WTC11 (cell line): Measurements from ENCODE around the gene PGAP6. TPM values are rescaled to one million over a fixed set of nuclear protein-coding genes. Genes with fewer than 3 reads are reported as not detected.

Source experiments
- ATAC-seq: fragments of 200-7000 bp; cut with Tn5 transposase; 2 replicates; pipeline ENCODE4 v1.10.0; 2021; ENCODE audit warnings: mild to moderate bottlenecking, moderate library complexity
- CTCF ChIA-PET: fragments of 300-600 bp; sonication (Branson Sonifier 250); formaldehyde crosslinking; loops from one replicate; lab custom pipeline; 2021; ENCODE audit warnings: antibody characterized with exemption; lab: Charles Lee
- POLR2A ChIA-PET: fragments of 350-600 bp; sonication (Branson Sonifier 250); formaldehyde crosslinking; loops from one replicate; lab custom pipeline; 2021; ENCODE audit warnings: antibody characterized with exemption; lab: Charles Lee
- DNase-seq: peaks from one replicate; pipeline ENCODE4 v3.0.0; 2021; ENCODE audit warnings: low spot score
- H3K27ac Mint-ChIP-seq: 2 replicates; pipeline ENCODE4 v1.8.0; 2021; ENCODE audit warnings: mixed read lengths
- H3K27me3 Mint-ChIP-seq: 2 replicates; pipeline ENCODE4 v1.8.0; 2021; ENCODE audit warnings: low read depth, mild to moderate bottlenecking, moderate library complexity, mixed read lengths
- H3K36me3 Mint-ChIP-seq: 2 replicates; pipeline ENCODE4 v1.8.0; 2021; ENCODE audit warnings: mixed read lengths
- H3K4me1 Mint-ChIP-seq: 2 replicates; pipeline ENCODE4 v1.8.0; 2022; ENCODE audit warnings: mixed read lengths
- H3K4me3 Mint-ChIP-seq: 2 replicates; pipeline ENCODE4 v1.8.0; 2021; ENCODE audit warnings: mild to moderate bottlenecking, moderate library complexity, mixed read lengths
- H3K9me3 Mint-ChIP-seq: 2 replicates; pipeline ENCODE4 v1.8.0; 2021; ENCODE audit warnings: mixed read lengths
- CTCF ChIP-seq: fragments of 200-600 bp; IDR thresholded peaks from 2 replicates; pipeline ENCODE4 v1.8.0; 2022; ENCODE audit warnings: antibody characterized with exemption
- E2F5 ChIP-seq: sonication (generic); formaldehyde crosslinking; IDR thresholded peaks from 2 replicates; pipeline ENCODE4 v1.8.1; 2022; ENCODE audit warnings: mild to moderate bottlenecking, moderate library complexity, missing genetic modification reagents
- ESRRA ChIP-seq: sonication (generic); formaldehyde crosslinking; IDR thresholded peaks from 2 replicates; pipeline ENCODE4 v1.8.1; 2022; ENCODE audit warnings: mild to moderate bottlenecking, missing genetic modification reagents, borderline replicate concordance
- FOXP1 ChIP-seq: sonication (generic); formaldehyde crosslinking; IDR thresholded peaks from 2 replicates; pipeline ENCODE4 v1.8.0; 2022; ENCODE audit warnings: missing genetic modification reagents, mild to moderate bottlenecking, moderate library complexity, borderline replicate concordance
- JUN ChIP-seq: sonication (generic); formaldehyde crosslinking; IDR thresholded peaks from 2 replicates; pipeline ENCODE4 v1.8.0; 2023; ENCODE audit warnings: mild to moderate bottlenecking, missing genetic modification reagents
- KAT7 ChIP-seq: sonication (generic); formaldehyde crosslinking; IDR thresholded peaks from 2 replicates; pipeline ENCODE4 v1.8.1; 2023; ENCODE audit warnings: missing genetic modification reagents, mild to moderate bottlenecking, borderline replicate concordance
- PRDM15 ChIP-seq: sonication (generic); formaldehyde crosslinking; IDR thresholded peaks from 2 replicates; pipeline ENCODE4 v1.8.0; 2022; ENCODE audit warnings: missing genetic modification reagents
- PREB ChIP-seq: sonication (generic); formaldehyde crosslinking; IDR thresholded peaks from 2 replicates; pipeline ENCODE4 v1.8.1; 2022; ENCODE audit warnings: mild to moderate bottlenecking, missing genetic modification reagents, moderate library complexity, borderline replicate concordance
- PRRX2 ChIP-seq: fragments of 250-450 bp; sonication (Bioruptor Pico); IDR thresholded peaks from 2 replicates; pipeline ENCODE4 v1.8.0; 2021; ENCODE audit warnings: mild to moderate bottlenecking
- RELA ChIP-seq: sonication (generic); formaldehyde crosslinking; IDR thresholded peaks from 2 replicates; pipeline ENCODE4 v1.8.1; 2022; ENCODE audit warnings: missing genetic modification reagents, mild to moderate bottlenecking, borderline replicate concordance
- TEAD1 ChIP-seq: sonication (generic); formaldehyde crosslinking; IDR thresholded peaks from 2 replicates; pipeline ENCODE4 v1.8.0; 2022; ENCODE audit warnings: mild to moderate bottlenecking, missing genetic modification reagents
- ZNF121 ChIP-seq: sonication (generic); formaldehyde crosslinking; IDR thresholded peaks from 2 replicates; pipeline ENCODE4 v1.8.0; 2023; ENCODE audit warnings: missing genetic modification reagents
- ZNF396 ChIP-seq: fragments of 250-450 bp; sonication (Bioruptor Pico); IDR thresholded peaks from 2 replicates; pipeline ENCODE4 v1.8.0; 2021; ENCODE audit warnings: mild to moderate bottlenecking, moderate library complexity, borderline replicate concordance
- ZSCAN18 ChIP-seq: fragments of 250-450 bp; sonication (Bioruptor Pico); IDR thresholded peaks from 2 replicates; pipeline ENCODE4 v2.1.2; 2022; ENCODE audit warnings: mild to moderate bottlenecking, moderate library complexity
- total RNA-seq: library from RNA; stranded (reverse); gene quantifications from 3 replicates; pipeline ENCODE4 v1.2.3, GENCODE V29; 2021
- TF ChIP-seq, protein P1 (sequence below): sonication (generic); formaldehyde crosslinking; IDR thresholded peaks from 2 replicates; pipeline ENCODE4 v1.8.0; 2023; ENCODE audit warnings: missing genetic modification reagents, mild to moderate bottlenecking, borderline replicate concordance
- TF ChIP-seq, protein P2 (sequence below): sonication (generic); formaldehyde crosslinking; IDR thresholded peaks from 2 replicates; pipeline ENCODE4 v1.8.0; 2022; ENCODE audit warnings: mild to moderate bottlenecking, missing genetic modification reagents

PGAP6 gene
- total RNA-seq, 1 experiment from 2014 or later, result 108 TPM

DNA sequence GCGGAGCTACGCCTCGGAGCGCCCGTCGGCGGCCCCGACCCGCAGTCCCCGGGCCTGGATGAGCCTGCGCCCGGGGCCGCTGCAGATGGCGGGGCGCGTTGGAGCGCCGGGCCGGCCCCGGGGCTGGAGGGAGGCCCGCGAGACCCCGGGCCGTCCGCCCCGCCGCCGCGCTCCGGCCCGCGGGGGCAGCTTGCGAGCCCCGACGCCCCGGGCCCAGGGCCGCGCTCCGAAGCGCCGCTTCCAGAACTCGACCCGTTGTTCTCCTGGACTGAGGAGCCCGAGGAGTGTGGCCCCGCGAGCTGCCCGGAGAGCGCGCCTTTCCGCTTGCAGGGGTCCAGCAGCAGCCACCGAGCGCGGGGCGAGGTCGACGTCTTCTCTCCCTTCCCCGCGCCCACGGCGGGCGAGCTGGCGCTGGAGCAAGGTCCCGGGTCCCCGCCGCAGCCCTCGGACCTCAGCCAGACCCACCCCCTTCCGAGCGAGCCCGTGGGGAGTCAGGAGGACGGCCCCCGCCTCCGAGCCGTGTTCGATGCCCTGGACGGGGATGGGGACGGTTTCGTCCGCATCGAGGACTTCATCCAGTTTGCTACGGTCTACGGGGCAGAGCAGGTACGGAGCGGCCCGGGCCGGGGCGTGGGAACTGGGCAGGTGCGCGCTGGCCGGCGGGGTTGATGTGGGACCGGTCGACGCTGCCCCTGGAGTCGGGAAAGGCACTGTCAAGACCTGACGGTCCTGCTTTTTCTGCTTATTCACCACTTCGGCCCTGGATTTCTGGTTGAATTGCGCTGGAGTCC, 44.5 kb upstream of the PGAP6 start:
- H3K36me3 Mint-ChIP-seq, result no peaks in the 10 kb centered on the region; the same call in 1 of the 2 replicates
- H3K4me3 Mint-ChIP-seq, result peak overlapping the region; percentile 64
- DNase-seq, result peak; percentile 54
- H3K9me3 Mint-ChIP-seq, result no peaks in the 10 kb centered on the region
- H3K27ac Mint-ChIP-seq, result no peak overlapping the region
- TF ChIP-seq JUN, result no peak
- no peak for TF ChIP-seq PREB (CRISPR knock-in tag)
- TF ChIP-seq, protein P1, sequence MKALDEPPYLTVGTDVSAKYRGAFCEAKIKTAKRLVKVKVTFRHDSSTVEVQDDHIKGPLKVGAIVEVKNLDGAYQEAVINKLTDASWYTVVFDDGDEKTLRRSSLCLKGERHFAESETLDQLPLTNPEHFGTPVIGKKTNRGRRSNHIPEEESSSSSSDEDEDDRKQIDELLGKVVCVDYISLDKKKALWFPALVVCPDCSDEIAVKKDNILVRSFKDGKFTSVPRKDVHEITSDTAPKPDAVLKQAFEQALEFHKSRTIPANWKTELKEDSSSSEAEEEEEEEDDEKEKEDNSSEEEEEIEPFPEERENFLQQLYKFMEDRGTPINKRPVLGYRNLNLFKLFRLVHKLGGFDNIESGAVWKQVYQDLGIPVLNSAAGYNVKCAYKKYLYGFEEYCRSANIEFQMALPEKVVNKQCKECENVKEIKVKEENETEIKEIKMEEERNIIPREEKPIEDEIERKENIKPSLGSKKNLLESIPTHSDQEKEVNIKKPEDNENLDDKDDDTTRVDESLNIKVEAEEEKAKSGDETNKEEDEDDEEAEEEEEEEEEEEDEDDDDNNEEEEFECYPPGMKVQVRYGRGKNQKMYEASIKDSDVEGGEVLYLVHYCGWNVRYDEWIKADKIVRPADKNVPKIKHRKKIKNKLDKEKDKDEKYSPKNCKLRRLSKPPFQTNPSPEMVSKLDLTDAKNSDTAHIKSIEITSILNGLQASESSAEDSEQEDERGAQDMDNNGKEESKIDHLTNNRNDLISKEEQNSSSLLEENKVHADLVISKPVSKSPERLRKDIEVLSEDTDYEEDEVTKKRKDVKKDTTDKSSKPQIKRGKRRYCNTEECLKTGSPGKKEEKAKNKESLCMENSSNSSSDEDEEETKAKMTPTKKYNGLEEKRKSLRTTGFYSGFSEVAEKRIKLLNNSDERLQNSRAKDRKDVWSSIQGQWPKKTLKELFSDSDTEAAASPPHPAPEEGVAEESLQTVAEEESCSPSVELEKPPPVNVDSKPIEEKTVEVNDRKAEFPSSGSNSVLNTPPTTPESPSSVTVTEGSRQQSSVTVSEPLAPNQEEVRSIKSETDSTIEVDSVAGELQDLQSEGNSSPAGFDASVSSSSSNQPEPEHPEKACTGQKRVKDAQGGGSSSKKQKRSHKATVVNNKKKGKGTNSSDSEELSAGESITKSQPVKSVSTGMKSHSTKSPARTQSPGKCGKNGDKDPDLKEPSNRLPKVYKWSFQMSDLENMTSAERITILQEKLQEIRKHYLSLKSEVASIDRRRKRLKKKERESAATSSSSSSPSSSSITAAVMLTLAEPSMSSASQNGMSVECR, result peak; percentile 11; the same call in 1 of the 2 replicates
- TF ChIP-seq FOXP1 (CRISPR knock-in tag), result peak; percentile 78
- no peak for TF ChIP-seq ZNF396
- TF ChIP-seq E2F5 (CRISPR knock-in tag), result 0 out of 2 replicates have a peak, but pooled peaks have one; percentile 26
- peak; percentile 53; the same call in 1 of the 2 replicates for TF ChIP-seq ZNF121
- TF ChIP-seq, protein P2, sequence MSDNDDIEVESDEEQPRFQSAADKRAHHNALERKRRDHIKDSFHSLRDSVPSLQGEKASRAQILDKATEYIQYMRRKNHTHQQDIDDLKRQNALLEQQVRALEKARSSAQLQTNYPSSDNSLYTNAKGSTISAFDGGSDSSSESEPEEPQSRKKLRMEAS (CRISPR knock-in tag), result peak; percentile 28; the same call in 1 of the 2 replicates
- no peak for TF ChIP-seq CTCF
- no peak for TF ChIP-seq PRDM15
- TF ChIP-seq PRRX2 (CRISPR knock-in tag), result no peak
- TF ChIP-seq ESRRA, result no peak
- TF ChIP-seq ZSCAN18, result no peak
- no peak for TF ChIP-seq KAT7
- TF ChIP-seq RELA (CRISPR knock-in tag), result peak; percentile 64; the same call in 1 of the 2 replicates
- TF ChIP-seq TEAD1 (CRISPR knock-in tag), result no peak
- peaks cover 14% of the 10 kb centered on the region for H3K4me1 Mint-ChIP-seq
- ChIA-PET CTCF (interaction anchor here (0.5 to 4.2 kb wide), 5 partner anchors 25 to 69 kb away, joined by 3 to 25 read pairs (median 5); partner anchors contain the start of gene DECR2), POLR2A (no interaction called here)
- H3K27me3 Mint-ChIP-seq, result peaks cover 51% of the 10 kb centered on the region
- peak; percentile 7 for ATAC-seq
